Glutamatergic neuron (in vitro differentiated cells): ENCODE data around the gene ROS1. TPM values are rescaled to one million over a fixed set of nuclear protein-coding genes. Genes with fewer than 3 reads are reported as not detected.
"Not testable (repeated sequence)": the region's sequence is repeated elsewhere in the genome, so short reads cannot be mapped to it uniquely, and the experiment has no call there.

Experiments used
- DNase-seq: peaks from one replicate; pipeline ENCODE4 v3.0.0; 2022
- H3K27ac Mint-ChIP-seq: one replicate; pipeline ENCODE4 v1.8.0; 2020; ENCODE audit warnings: mild to moderate bottlenecking, mixed read lengths, inconsistent platforms; ENCODE audit not compliant: unreplicated experiment
- H3K27me3 Mint-ChIP-seq: one replicate; pipeline ENCODE4 v1.8.0; 2020; ENCODE audit warnings: mild to moderate bottlenecking, moderate library complexity, mixed read lengths, inconsistent platforms; ENCODE audit not compliant: unreplicated experiment
- H3K36me3 Mint-ChIP-seq: one replicate; pipeline ENCODE4 v1.8.0; 2020; ENCODE audit warnings: mild to moderate bottlenecking, mixed read lengths, inconsistent platforms; ENCODE audit not compliant: unreplicated experiment
- H3K4me1 Mint-ChIP-seq: one replicate; pipeline ENCODE4 v1.8.0; 2020; ENCODE audit warnings: mild to moderate bottlenecking, low read depth, mixed read lengths, inconsistent platforms; ENCODE audit not compliant: unreplicated experiment
- H3K4me3 Mint-ChIP-seq: one replicate; pipeline ENCODE4 v1.8.0; 2020; ENCODE audit warnings: mild to moderate bottlenecking, mixed read lengths, inconsistent platforms; ENCODE audit not compliant: unreplicated experiment
- H3K9me3 Mint-ChIP-seq: one replicate; pipeline ENCODE4 v1.8.0; 2020; ENCODE audit warnings: mild to moderate bottlenecking, moderate library complexity, mixed read lengths, inconsistent platforms; ENCODE audit not compliant: unreplicated experiment
- long read RNA-seq: library from polyadenylated mRNA; unstranded; transcript quantifications from one replicate; pipeline ENCODE4 v2.0.0, GENCODE V29; 2020; ENCODE audit not compliant: unreplicated experiment
- total RNA-seq: library from RNA; stranded (reverse); fragmentation: NEBNext Ultra II Directional; extraction: Animal tissue kit (Norgen Biotek cat#: 25700); gene quantifications from one replicate; pipeline ENCODE4 v1.2.1, GENCODE V29; 2021; ENCODE audit not compliant: unreplicated experiment
- TF ChIP-seq, protein P1 (sequence below): fragments of 200-600 bp; sonication (generic); IDR thresholded peaks from one replicate; pipeline ENCODE4 v1.5.0; 2021; ENCODE audit not compliant: partially characterized antibody, unreplicated experiment

The ROS1 gene
- not detected for total RNA-seq
- long read RNA-seq, result 0 reads

DNA sequence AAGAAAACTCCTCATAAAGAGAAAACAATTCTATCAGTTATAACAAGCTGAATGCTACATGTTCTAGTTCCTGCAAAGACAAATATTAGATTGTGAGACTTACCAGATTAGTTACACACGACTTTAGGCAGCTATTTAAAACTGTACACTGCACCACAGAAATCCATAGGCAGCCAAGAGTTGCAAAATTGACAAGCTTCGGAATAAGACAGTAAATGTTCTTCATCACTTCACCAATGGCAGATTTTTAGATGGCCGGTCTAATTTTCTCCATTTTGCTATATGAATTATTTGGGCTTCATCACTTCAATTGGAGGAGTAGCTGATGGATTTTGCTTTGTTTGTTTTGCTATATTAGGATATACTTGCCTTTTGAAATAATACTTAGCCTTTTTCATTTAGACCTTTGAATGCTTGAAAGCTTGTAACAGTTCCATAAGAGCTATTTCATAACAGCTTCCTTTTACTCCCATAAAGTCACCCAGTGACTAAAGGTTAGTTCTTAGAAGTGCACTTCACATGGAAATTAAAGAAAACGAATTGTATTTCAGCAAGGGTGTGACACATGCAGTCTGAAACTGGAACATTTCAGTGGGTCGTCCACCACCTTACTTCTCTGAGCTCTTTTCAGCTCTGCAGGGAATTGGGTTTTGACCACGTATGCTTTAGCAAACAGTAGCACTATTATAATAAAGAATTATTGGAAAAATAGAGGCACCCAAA lies at the start of gene ROS1:
ROS1 (minus strand) TSS at position 512 of the 723 bp plus-strand sequence; CDS start at position 226, 286 bp downstream.
- Mint-ChIP-seq H3K36me3 (no peaks in the 10 kb centered on the region), H3K9me3 (no peaks in the 10 kb centered on the region), H3K27ac (no peak within 1 kb of the TSS), H3K4me1 (no peaks in the 10 kb centered on the region), H3K4me3 (no peak within 1 kb of the TSS), H3K27me3 (no peaks in the 10 kb centered on the region)
- DNase-seq, result no peak
- TF ChIP-seq, protein P1, sequence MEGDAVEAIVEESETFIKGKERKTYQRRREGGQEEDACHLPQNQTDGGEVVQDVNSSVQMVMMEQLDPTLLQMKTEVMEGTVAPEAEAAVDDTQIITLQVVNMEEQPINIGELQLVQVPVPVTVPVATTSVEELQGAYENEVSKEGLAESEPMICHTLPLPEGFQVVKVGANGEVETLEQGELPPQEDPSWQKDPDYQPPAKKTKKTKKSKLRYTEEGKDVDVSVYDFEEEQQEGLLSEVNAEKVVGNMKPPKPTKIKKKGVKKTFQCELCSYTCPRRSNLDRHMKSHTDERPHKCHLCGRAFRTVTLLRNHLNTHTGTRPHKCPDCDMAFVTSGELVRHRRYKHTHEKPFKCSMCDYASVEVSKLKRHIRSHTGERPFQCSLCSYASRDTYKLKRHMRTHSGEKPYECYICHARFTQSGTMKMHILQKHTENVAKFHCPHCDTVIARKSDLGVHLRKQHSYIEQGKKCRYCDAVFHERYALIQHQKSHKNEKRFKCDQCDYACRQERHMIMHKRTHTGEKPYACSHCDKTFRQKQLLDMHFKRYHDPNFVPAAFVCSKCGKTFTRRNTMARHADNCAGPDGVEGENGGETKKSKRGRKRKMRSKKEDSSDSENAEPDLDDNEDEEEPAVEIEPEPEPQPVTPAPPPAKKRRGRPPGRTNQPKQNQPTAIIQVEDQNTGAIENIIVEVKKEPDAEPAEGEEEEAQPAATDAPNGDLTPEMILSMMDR, result no peak

- H3K9me3 Mint-ChIP-seq, result peaks cover 3% of the 10 kb centered on the region
- no peaks in the 10 kb centered on the region for H3K4me1 Mint-ChIP-seq
- TF ChIP-seq, protein P1, result no peak
- H3K36me3 Mint-ChIP-seq, result no peaks in the 10 kb centered on the region
- no peak overlapping the region for H3K4me3 Mint-ChIP-seq
- H3K27ac Mint-ChIP-seq, result no peak overlapping the region
- no peak for DNase-seq
- no peaks in the 10 kb centered on the region for H3K27me3 Mint-ChIP-seq
Observed at GRCh38 chr6:117473401-117473800, 47.7 kb upstream of the ROS1 start.

GRCh38 chr6:117472667-117473066 lies 46.9 kb upstream of the ROS1 start:
- H3K36me3 Mint-ChIP-seq, result no peaks in the 10 kb centered on the region
- DNase-seq, result no peak
- no peaks in the 10 kb centered on the region for H3K27me3 Mint-ChIP-seq
- TF ChIP-seq, protein P1, result no peak
- no peak overlapping the region for H3K27ac Mint-ChIP-seq
- H3K4me3 Mint-ChIP-seq, result no peak overlapping the region
- H3K9me3 Mint-ChIP-seq, result peaks cover 3% of the 10 kb centered on the region
- H3K4me1 Mint-ChIP-seq, result no peaks in the 10 kb centered on the region

DNA sequence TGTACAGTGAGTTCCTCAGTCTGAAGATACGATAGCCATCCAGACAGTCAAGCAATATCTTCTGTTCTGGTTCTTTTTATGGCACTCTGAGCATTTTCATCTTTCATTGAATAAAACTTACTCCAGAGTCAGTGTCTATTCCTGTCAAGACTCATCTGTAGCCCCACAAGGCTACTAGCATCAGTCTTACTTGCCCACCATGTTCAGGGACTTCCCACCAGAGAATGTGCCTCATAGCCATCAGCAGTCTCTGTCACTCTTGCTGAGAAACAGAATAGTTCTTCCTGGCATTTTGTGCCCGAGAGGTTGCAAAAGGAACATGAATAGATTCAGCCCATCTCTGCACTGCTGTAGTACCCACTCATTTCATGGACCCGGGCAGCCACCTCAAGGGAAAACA lies 44.0 kb upstream of the ROS1 start:
- H3K9me3 Mint-ChIP-seq, result peaks cover 3% of the 10 kb centered on the region
- TF ChIP-seq, protein P1, result no peak
- H3K4me3 Mint-ChIP-seq, result no peak overlapping the region
- H3K4me1 Mint-ChIP-seq, result peaks cover 1% of the 10 kb centered on the region
- DNase-seq, result no peak
- H3K27me3 Mint-ChIP-seq, result no peaks in the 10 kb centered on the region
- no peaks in the 10 kb centered on the region for H3K36me3 Mint-ChIP-seq
- no peak overlapping the region for H3K27ac Mint-ChIP-seq

DNA sequence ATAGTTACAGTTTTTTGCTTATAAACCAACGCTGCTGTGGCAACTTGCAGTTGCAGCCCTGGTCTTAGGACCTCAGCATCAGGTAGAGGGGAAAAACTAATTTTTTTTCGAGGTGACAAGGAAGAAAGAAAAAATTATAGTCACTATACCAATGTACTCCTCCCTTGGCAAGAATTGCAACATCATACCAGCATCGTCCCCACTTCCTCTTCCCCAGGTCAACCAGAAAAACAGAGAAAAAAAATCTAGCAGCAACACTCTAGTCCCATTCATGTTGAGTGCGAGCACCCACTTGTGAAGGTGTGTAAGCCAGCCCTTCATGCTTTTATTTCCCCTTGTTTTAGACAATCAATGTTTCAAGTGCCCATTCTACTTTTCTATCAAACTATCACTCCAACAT lies 43.6 kb upstream of the ROS1 start:
- Mint-ChIP-seq H3K9me3 (peaks cover 3% of the 10 kb centered on the region), H3K36me3 (no peaks in the 10 kb centered on the region), H3K4me3 (no peak overlapping the region), H3K27me3 (no peaks in the 10 kb centered on the region), H3K27ac (no peak overlapping the region), H3K4me1 (peaks cover 1% of the 10 kb centered on the region)
- TF ChIP-seq, protein P1, result no peak
- DNase-seq, result no peak

DNA sequence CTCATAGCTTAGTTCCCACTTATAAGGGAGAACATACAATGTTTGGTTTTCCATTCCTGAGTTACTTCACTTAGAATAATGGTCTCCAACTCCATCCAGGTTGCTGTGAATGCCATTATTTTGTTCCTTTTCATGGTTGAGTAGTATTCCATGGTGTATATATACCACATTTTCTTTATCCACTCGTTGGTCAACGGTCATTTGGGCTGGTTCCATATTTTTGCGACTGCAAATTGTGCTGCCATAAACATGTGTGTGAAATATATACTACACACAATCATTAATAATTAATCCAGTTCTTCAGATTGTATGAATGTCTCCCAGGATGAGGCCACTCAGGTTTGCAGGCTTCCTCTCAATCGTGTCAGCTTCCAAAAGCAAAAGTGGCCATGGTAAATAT lies 42.8 kb upstream of the ROS1 start:
- not testable (repeated sequence) for H3K27me3 Mint-ChIP-seq, H3K4me1 Mint-ChIP-seq, H3K27ac Mint-ChIP-seq, H3K9me3 Mint-ChIP-seq, H3K36me3 Mint-ChIP-seq, H3K4me3 Mint-ChIP-seq, DNase-seq
